SH-SY5Y (cell line): Measurements from ENCODE around the gene VHLL.

Source experiments
- GATA2 ChIP-seq: IDR thresholded peaks from 2 replicates; pipeline ENCODE4 v1.6.1; 2011; ENCODE audit warnings: mild to moderate bottlenecking, low read depth, low read length
- GATA3 ChIP-seq: IDR thresholded peaks from 2 replicates; pipeline ENCODE4 v1.6.1; 2011; ENCODE audit warnings: low read depth, mild to moderate bottlenecking, low read length, moderate library complexity

GRCh38 chr1:156259805-156260204 is 39.3 kb downstream of the VHLL start:
- no peak for TF ChIP-seq GATA3
- no peak for TF ChIP-seq GATA2
